Measurements from ENCODE around the gene SULT4A1.
"Not testable (repeated sequence)": the region's sequence is repeated elsewhere in the genome, so short reads cannot be mapped to it uniquely, and the experiment has no call there.

The SULT4A1 gene

DNA sequence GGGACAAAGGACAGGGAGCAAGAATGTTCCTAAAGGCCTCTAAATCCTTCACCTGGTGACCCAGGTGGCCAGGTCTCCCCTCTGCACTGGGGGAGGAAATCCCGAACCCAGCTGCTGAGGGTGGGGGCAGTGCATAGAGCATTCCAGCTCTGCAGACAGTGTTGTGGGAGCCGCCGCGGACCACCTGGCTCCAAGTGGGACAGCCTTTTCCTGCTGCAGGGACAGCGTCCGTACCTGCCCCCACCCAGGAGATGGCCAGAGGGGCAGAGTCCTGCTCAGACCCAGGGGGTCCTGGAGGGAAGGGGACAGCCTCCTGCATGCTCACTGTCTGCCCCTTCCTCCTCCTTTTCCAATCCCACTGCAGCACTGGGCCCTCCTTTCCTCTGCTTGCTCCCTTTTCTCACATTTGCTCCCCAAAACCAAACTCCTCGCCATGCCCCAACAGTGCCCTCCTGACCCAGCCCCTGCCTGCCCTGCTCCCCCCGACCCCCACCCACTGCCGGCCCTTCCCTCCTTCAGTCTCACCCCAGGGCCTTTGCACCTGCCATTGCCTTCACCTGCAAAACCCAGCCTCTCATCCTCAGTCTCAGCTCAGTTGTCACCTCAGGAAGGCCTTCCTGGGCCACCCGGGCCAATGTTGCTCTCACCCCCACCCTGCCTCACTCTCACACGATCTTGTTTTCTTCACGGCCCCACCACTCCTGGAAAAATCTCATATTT is 16.7 kb upstream of the SULT4A1 start:
- H3K4me3 ChIP-seq (ENCODE audit: low read depth, low read length) = no peak overlapping the region
- in situ Hi-C loops (cut with HindIII; ENCODE audit: low sequenced_read_pairs) = no loop called here
- TF ChIP-seq, protein P1, sequence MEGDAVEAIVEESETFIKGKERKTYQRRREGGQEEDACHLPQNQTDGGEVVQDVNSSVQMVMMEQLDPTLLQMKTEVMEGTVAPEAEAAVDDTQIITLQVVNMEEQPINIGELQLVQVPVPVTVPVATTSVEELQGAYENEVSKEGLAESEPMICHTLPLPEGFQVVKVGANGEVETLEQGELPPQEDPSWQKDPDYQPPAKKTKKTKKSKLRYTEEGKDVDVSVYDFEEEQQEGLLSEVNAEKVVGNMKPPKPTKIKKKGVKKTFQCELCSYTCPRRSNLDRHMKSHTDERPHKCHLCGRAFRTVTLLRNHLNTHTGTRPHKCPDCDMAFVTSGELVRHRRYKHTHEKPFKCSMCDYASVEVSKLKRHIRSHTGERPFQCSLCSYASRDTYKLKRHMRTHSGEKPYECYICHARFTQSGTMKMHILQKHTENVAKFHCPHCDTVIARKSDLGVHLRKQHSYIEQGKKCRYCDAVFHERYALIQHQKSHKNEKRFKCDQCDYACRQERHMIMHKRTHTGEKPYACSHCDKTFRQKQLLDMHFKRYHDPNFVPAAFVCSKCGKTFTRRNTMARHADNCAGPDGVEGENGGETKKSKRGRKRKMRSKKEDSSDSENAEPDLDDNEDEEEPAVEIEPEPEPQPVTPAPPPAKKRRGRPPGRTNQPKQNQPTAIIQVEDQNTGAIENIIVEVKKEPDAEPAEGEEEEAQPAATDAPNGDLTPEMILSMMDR (IDR thresholded peaks at IDR 0.05; ENCODE audit: low read depth, low read length, missing control alignments) = no peak
- no peak for DNase-seq (ENCODE audit: low read depth)

DNA sequence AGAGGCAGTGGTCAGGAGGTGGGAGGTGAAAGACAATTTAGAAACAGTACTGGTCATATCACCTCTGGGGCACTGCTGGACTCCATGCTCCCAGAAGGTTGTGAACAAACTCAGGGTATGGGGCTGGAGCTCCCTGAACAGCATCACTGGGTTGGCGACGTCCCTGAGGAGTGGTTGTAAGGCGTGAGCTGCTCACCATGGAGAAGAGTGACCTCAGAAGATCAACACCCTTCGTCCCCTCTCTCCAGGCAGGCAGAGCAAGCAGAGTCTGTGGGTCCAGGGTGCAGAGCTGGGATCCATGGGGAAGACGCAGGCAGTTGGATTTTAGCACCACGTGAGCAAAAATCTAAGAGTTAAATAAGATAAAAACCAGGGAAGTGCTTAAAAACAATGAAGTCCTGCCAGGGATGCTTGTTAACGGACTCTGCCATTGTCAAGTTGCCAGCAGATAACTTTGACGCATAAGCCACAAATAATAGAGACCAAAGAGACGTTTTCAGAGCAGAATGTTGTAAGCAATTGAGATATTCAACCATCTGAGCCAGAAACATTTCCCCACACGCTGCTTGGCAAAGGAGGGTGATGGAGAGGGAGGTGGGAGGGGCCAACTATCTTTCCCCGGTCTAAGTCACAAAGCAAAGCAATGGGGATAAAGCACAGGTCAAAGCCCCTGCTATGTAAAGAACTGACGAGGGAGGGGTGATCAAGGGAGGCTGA is 15.9 kb upstream of the SULT4A1 start:
- in situ Hi-C loops (cut with HindIII; ENCODE audit: low sequenced_read_pairs) = no loop called here

DNA sequence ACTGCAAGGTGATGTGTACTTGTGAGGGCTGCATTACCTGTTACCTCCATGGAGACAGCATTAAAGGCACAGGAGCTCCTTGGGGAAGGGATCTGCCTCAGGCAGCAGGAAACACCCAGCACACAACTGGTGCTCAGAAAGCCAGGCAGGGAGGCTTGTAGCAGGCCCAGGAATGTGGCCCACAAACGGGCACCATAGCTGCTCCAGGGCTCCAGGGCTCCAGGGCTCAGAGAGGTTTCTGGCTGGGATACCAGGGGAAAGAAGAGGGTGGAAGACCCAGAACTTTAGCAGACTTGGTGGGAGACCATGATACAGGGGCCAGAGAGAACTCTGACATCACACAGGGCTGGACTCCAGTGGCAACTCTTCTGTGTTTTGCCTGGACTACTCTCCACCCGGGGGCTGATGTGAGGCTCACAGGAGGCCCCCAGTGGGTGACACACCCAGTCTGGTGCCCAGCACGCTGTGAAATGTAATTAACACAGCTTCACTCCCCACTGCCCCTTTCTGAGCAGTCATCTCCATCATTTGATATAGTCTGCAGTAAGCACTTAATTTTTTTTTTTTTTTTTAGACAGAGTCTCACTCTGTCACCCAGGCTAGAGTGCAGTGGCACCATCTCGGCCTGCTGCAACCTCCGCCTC is 14.7 kb upstream of the SULT4A1 start:
- DNase-seq (ENCODE audit: low read depth) = no peak
- in situ Hi-C loops (cut with HindIII; ENCODE audit: low sequenced_read_pairs) = no loop called here
- H3K4me3 ChIP-seq (ENCODE audit: low read depth, low read length) = no peak overlapping the region
- TF ChIP-seq, protein P1 (IDR thresholded peaks at IDR 0.05; ENCODE audit: low read depth, low read length, missing control alignments) = no peak

More for the DNA sequence above, 15.9 kb upstream of the SULT4A1 start:
- H3K4me3 ChIP-seq (ENCODE audit: low read depth, low read length) = no peak overlapping the region
- TF ChIP-seq, protein P1 (IDR thresholded peaks at IDR 0.05; ENCODE audit: low read depth, low read length, missing control alignments) = no peak
- DNase-seq (ENCODE audit: low read depth) = no peak

DNA sequence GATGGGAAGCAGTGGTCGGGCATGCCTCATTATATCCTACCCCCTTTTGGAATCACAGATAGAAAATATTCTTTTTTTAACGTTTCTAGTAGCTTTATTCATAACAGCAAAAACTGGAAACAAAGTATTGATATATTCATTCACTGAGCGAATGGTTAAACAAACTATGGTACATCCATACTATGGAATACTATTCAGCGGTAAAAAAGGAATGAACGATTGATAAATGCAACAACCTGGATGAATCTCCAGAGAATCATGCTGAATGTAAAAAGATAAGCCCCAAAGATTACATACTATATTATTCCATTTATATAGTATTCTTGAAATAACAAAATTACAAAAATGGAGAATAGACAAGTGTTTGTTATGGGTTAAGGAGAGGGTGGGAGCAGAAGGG is 7.5 kb upstream of the SULT4A1 start:
- DNase-seq (ENCODE audit: low read depth) = no peak
- in situ Hi-C loops (cut with HindIII; ENCODE audit: low sequenced_read_pairs) = no loop called here
- H3K4me3 ChIP-seq (ENCODE audit: low read depth, low read length) = no peak overlapping the region
- TF ChIP-seq, protein P1 (IDR thresholded peaks at IDR 0.05; ENCODE audit: low read depth, low read length, missing control alignments) = no peak

DNA sequence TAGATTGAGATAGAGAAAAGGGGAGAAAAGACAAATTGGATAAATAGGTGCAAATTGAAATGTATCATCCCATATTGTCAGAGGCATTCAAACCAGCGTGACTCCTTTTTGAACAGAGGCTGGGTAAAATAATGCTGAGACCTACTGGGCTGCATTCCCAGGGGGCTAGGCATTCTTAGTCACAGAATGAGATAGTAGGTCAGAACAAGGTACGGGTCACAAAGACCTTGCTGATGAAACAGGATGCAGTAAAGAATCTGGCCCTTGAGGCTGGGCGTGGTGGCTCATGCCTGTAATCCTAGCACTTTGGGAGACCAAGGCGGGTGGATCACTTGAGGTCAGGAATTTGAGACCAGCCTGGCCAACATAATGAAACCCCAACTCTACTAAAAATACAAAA is 6.7 kb upstream of the SULT4A1 start:
- in situ Hi-C loops (cut with HindIII; ENCODE audit: low sequenced_read_pairs); H3K4me3 ChIP-seq (ENCODE audit: low read depth, low read length); DNase-seq (ENCODE audit: low read depth): not testable (repeated sequence)

DNA sequence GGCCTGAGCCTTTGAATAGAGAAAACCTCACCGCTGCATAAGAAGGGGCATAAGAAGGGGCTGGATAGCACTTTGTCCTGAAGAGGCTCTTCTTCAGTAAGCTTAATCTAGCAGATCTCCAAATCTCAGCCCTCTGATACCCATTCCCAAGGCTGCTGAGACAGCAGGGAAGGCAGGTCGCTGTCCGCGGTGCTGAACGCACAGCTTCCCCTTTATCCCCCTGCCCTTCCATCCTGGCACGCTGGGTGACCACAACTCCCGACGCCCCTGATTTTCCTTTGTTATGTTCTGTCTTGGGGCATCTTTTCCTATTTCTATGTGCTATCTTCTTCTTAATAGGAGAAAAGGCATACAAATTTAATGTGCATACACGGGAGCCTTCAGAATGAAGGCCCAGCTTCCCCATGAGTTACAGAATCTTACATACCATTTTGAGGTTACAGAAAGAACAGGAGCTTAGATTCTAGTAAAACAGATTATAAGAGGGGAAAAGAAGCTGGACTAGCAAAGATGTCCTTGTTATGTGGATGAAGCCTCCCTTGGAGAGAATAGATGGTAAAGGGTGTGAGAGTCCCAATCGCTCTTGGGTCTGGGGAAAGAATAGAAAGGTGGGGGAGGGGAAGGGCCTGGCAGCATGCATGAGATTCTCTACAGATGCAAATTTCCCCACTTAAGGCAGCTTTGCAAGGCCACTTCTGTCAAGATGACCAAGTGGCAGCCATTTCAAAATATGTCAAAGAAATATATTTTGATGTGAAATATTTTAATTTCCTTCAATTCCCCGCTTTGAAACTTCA is 5.7 kb upstream of the SULT4A1 start:
- TF ChIP-seq, protein P1 (IDR thresholded peaks at IDR 0.05; ENCODE audit: low read depth, low read length, missing control alignments) = no peak
- peak; percentile 50 for DNase-seq (ENCODE audit: low read depth)
- H3K4me3 ChIP-seq (ENCODE audit: low read depth, low read length) = no peak overlapping the region
- in situ Hi-C loops (cut with HindIII; ENCODE audit: low sequenced_read_pairs) = no loop called here

All from astrocyte of the cerebellum (primary cell).